Neural cell (in vitro differentiated cells): ENCODE results near the gene CRISP3. TPM values are rescaled to one million over a fixed set of nuclear protein-coding genes. Genes with fewer than 3 reads are reported as not detected.

Source experiments
- H2AFZ ChIP-seq: fragments of 200-600, 300-800 bp; sonication (generic), shearing (Covaris generic); 2 replicates; pipeline ENCODE4 v1.6.0; 2014; ENCODE audit warnings: low read depth, mild to moderate bottlenecking, antibody characterized with exemption, low read length, moderate library complexity
- H3F3A ChIP-seq: fragments of 200-600 bp; shearing (Covaris generic); 2 replicates; pipeline ENCODE4 v1.6.1; 2016; ENCODE audit warnings: mild to moderate bottlenecking, moderate library complexity, mixed read lengths, antibody characterized with exemption, low read length; ENCODE audit not compliant: insufficient read depth, poor library complexity, severe bottlenecking
- H3K27ac ChIP-seq: fragments of 200-600, 300-800 bp; sonication (generic), shearing (Covaris generic); 2 replicates; pipeline ENCODE4 v1.5.1; 2014; ENCODE audit warnings: mild to moderate bottlenecking, low read length, moderate library complexity
- H3K27me3 ChIP-seq: fragments of 300-800, 200-600 bp; sonication (generic), shearing (Covaris generic); 2 replicates; pipeline ENCODE4 v1.6.0; 2014; ENCODE audit warnings: mild to moderate bottlenecking, low read depth, low read length, moderate library complexity; ENCODE audit not compliant: insufficient read depth
- H3K36me3 ChIP-seq: fragments of 300-800, 200-600 bp; sonication (generic), shearing (Covaris generic); 2 replicates; pipeline ENCODE4 v1.5.1; 2014; ENCODE audit warnings: mild to moderate bottlenecking, antibody characterized with exemption, low read length, moderate library complexity; ENCODE audit not compliant: insufficient read depth
- H3K4me2 ChIP-seq: fragments of 300-800, 200-600 bp; sonication (generic), shearing (Covaris generic); 2 replicates; pipeline ENCODE4 v1.6.0; 2014; ENCODE audit warnings: mild to moderate bottlenecking, low read length
- H3K4me3 ChIP-seq: fragments of 300-800, 200-600 bp; sonication (generic), shearing (Covaris generic); 2 replicates; pipeline ENCODE4 v1.5.1; 2014; ENCODE audit warnings: mild to moderate bottlenecking, low read length, moderate library complexity
- H3K79me2 ChIP-seq: fragments of 200-600 bp; shearing (Covaris generic); replicated peaks from 2 replicates; pipeline ENCODE4 v1.6.0; 2014; ENCODE audit warnings: mild to moderate bottlenecking, low read length, moderate library complexity; ENCODE audit not compliant: insufficient read depth
- H3K9ac ChIP-seq: fragments of 300-800, 200-600 bp; sonication (generic), shearing (Covaris generic); 2 replicates; pipeline ENCODE4 v1.6.1; 2016; ENCODE audit warnings: mild to moderate bottlenecking, low read length, mixed read lengths
- H3K9me2 ChIP-seq: fragments of 200-600 bp; shearing (Covaris generic); 2 replicates; pipeline ENCODE4 v1.6.1; 2016; ENCODE audit warnings: mild to moderate bottlenecking, low read length, mixed read lengths; ENCODE audit not compliant: insufficient read depth
- H3K9me3 ChIP-seq: fragments of 200-600, 300-800 bp; sonication (generic), shearing (Covaris generic); 2 replicates; pipeline ENCODE4 v1.6.1; 2016; ENCODE audit warnings: mild to moderate bottlenecking, mixed run types, low read length, moderate library complexity, mixed read lengths
- H4K20me1 ChIP-seq: fragments of 200-600 bp; shearing (Covaris generic); 2 replicates; pipeline ENCODE4 v1.6.1; 2016; ENCODE audit warnings: mild to moderate bottlenecking, mixed run types; ENCODE audit not compliant: insufficient read depth
- EP300 ChIP-seq: fragments of 450-650 bp; conservative IDR thresholded peaks from 2 replicates; pipeline ENCODE4 v1.6.1; 2014; ENCODE audit warnings: antibody characterized with exemption, mild to moderate bottlenecking, moderate library complexity; ENCODE audit not compliant: poor library complexity, severe bottlenecking
- EZH2 ChIP-seq: fragments of 200-600, 300-800 bp; shearing (Covaris generic), sonication (generic); IDR thresholded peaks from 2 replicates; pipeline ENCODE4 v1.6.1; 2014; ENCODE audit warnings: antibody characterized with exemption, low read length, borderline replicate concordance, mild to moderate bottlenecking; ENCODE audit not compliant: insufficient read depth, poor library complexity, severe bottlenecking
- MXI1 ChIP-seq: fragments of 450-650 bp; conservative IDR thresholded peaks from 2 replicates; pipeline ENCODE4 v1.6.1; 2014; ENCODE audit warnings: antibody characterized with exemption, mild to moderate bottlenecking; ENCODE audit not compliant: poor library complexity, severe bottlenecking
- POLR2AphosphoS5 ChIP-seq: IDR thresholded peaks from 2 replicates; pipeline ENCODE4 v1.6.1; 2012
- RAD21 ChIP-seq: fragments of 450-650 bp; conservative IDR thresholded peaks from 2 replicates; pipeline ENCODE4 v1.6.1; 2014; ENCODE audit warnings: antibody characterized with exemption, mild to moderate bottlenecking, moderate library complexity
- SMC3 ChIP-seq: fragments of 450-650 bp; conservative IDR thresholded peaks from 2 replicates; pipeline ENCODE4 v1.6.1; 2014; ENCODE audit warnings: antibody characterized with exemption, mild to moderate bottlenecking, moderate library complexity; ENCODE audit not compliant: poor library complexity
- TAF1 ChIP-seq: IDR thresholded peaks from 2 replicates; pipeline ENCODE4 v1.6.1; 2012; ENCODE audit warnings: low read depth
- polyA plus RNA-seq: library from polyadenylated mRNA; depleted of rRNA; stranded (reverse); fragments of >200 nt; gene quantifications from 2 replicates; pipeline ENCODE4 v1.2.3, GENCODE V29; 2014
- TF ChIP-seq, protein P1 (sequence below): IDR thresholded peaks from 2 replicates; pipeline ENCODE4 v1.6.1; 2012; ENCODE audit warnings: borderline replicate concordance
- TF ChIP-seq, protein P2 (sequence below): fragments of 450-650 bp; IDR thresholded peaks from 2 replicates; pipeline ENCODE4 v1.5.1; 2014; ENCODE audit warnings: antibody characterized with exemption, mild to moderate bottlenecking, moderate library complexity; ENCODE audit not compliant: poor library complexity, severe bottlenecking

The CRISP3 gene
- polyA plus RNA-seq, 1 donor from 2014 or later = not detected

DNA sequence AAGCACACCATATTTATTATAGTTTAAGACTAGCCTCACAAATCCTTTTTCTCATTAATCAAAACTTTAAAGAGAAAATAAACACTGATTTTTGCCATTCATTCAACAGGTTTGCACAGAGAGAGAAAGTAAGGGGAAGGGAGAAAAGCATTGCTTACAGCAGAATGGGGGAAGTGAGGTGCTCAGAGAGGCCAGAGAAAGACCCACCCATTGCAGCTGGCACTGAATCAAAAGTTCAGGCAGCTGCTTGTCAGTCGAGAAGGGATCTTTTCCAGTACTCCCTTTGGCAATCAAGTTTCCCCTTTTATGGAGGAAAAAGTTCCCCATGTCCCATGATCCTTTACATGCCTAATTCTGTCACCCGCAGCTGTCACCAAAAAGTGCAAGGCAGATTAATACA, 22.9 kb downstream of the CRISP3 start:
- no peaks in the 10 kb centered on the region for H3F3A ChIP-seq
- H3K9me3 ChIP-seq = peaks cover 5% of the 10 kb centered on the region
- H3K27me3 ChIP-seq = no peaks in the 10 kb centered on the region

GRCh38 chr6:49720372-49720771, 23.8 kb downstream of the CRISP3 start:
- Histone ChIP-seq H3K9me3 (peaks cover 5% of the 10 kb centered on the region), H2AFZ (no peak overlapping the region), H3K9ac (no peak overlapping the region)

More for the DNA sequence above, 22.9 kb downstream of the CRISP3 start:
- Histone ChIP-seq H3K4me3 (no peak overlapping the region), H3K9ac (no peak overlapping the region), H2AFZ (no peak overlapping the region), H4K20me1 (no peaks in the 10 kb centered on the region), H3K9me2 (no peaks in the 10 kb centered on the region), H3K4me2 (no peak overlapping the region), H3K79me2 (no peaks in the 10 kb centered on the region), H3K27ac (no peak overlapping the region), H3K36me3 (no peaks in the 10 kb centered on the region)
- TF ChIP-seq MXI1 (no peak), EZH2 (no peak), SMC3 (no peak), EP300 (no peak), RAD21 (no peak), TAF1 (no peak), POLR2AphosphoS5 (no peak)
- TF ChIP-seq, protein P1, sequence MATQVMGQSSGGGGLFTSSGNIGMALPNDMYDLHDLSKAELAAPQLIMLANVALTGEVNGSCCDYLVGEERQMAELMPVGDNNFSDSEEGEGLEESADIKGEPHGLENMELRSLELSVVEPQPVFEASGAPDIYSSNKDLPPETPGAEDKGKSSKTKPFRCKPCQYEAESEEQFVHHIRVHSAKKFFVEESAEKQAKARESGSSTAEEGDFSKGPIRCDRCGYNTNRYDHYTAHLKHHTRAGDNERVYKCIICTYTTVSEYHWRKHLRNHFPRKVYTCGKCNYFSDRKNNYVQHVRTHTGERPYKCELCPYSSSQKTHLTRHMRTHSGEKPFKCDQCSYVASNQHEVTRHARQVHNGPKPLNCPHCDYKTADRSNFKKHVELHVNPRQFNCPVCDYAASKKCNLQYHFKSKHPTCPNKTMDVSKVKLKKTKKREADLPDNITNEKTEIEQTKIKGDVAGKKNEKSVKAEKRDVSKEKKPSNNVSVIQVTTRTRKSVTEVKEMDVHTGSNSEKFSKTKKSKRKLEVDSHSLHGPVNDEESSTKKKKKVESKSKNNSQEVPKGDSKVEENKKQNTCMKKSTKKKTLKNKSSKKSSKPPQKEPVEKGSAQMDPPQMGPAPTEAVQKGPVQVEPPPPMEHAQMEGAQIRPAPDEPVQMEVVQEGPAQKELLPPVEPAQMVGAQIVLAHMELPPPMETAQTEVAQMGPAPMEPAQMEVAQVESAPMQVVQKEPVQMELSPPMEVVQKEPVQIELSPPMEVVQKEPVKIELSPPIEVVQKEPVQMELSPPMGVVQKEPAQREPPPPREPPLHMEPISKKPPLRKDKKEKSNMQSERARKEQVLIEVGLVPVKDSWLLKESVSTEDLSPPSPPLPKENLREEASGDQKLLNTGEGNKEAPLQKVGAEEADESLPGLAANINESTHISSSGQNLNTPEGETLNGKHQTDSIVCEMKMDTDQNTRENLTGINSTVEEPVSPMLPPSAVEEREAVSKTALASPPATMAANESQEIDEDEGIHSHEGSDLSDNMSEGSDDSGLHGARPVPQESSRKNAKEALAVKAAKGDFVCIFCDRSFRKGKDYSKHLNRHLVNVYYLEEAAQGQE = no peak
- TF ChIP-seq, protein P2, sequence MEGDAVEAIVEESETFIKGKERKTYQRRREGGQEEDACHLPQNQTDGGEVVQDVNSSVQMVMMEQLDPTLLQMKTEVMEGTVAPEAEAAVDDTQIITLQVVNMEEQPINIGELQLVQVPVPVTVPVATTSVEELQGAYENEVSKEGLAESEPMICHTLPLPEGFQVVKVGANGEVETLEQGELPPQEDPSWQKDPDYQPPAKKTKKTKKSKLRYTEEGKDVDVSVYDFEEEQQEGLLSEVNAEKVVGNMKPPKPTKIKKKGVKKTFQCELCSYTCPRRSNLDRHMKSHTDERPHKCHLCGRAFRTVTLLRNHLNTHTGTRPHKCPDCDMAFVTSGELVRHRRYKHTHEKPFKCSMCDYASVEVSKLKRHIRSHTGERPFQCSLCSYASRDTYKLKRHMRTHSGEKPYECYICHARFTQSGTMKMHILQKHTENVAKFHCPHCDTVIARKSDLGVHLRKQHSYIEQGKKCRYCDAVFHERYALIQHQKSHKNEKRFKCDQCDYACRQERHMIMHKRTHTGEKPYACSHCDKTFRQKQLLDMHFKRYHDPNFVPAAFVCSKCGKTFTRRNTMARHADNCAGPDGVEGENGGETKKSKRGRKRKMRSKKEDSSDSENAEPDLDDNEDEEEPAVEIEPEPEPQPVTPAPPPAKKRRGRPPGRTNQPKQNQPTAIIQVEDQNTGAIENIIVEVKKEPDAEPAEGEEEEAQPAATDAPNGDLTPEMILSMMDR = no peak

More at GRCh38 chr6:49720372-49720771, 23.8 kb downstream of the CRISP3 start:
- Histone ChIP-seq H3K36me3 (no peaks in the 10 kb centered on the region), H3K4me3 (no peak overlapping the region), H3K4me2 (no peak overlapping the region), H4K20me1 (no peaks in the 10 kb centered on the region), H3K27ac (no peak overlapping the region), H3K9me2 (no peaks in the 10 kb centered on the region), H3K27me3 (no peaks in the 10 kb centered on the region), H3F3A (no peaks in the 10 kb centered on the region), H3K79me2 (no peaks in the 10 kb centered on the region)
- no peak for TF ChIP-seq EZH2
- TF ChIP-seq TAF1 = no peak
- no peak for TF ChIP-seq MXI1
